Measurements from ENCODE around the gene SYT13. TPM values are rescaled to one million over a fixed set of nuclear protein-coding genes. Genes with fewer than 3 reads are reported as not detected.

The SYT13 gene
- total and polyA plus RNA-seq, 8 donors = 1.3 to 33.3 (median 2.2) TPM; not detected in 1

DNA sequence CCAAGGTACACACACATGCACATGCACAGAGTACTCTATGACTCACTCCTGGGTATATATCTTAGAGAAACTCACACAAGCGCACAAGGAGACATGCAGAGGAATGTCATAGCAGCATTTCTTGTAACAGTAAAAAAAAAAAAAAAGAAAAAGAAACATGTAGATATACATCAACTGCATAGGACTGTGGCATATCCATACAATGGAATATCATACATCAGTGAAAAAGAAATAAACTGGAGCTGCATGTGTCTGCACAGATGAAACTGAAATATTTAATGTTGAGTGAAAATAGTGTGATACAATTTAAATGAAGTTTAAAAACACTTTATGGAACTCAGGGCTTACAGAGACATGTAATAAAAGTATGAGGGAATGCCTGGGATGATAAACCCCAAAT, 46.4 kb downstream of the SYT13 start:
- peaks cover 0 to 6% (median 0%) of the 10 kb centered on the region in 4 donors for H3K4me1 ChIP-seq
- no peak overlapping the region for H3K4me3 ChIP-seq
- intact Hi-C loops (cut with DNase I; ENCODE audit: low total_unique reads) = no loop called here
- WGBS, 5 donors = 84 to 100% (median 96%) methylated on average over 1 of the region's 1 CpG
- DNase-seq = no peak
- H3K9me3 ChIP-seq = peaks cover 0 to 7% (median 0%) of the 10 kb centered on the region in 4 donors
- no peak for TF ChIP-seq POLR2AphosphoS5 (IDR thresholded peaks at IDR 0.05)
- TF ChIP-seq, protein P1, sequence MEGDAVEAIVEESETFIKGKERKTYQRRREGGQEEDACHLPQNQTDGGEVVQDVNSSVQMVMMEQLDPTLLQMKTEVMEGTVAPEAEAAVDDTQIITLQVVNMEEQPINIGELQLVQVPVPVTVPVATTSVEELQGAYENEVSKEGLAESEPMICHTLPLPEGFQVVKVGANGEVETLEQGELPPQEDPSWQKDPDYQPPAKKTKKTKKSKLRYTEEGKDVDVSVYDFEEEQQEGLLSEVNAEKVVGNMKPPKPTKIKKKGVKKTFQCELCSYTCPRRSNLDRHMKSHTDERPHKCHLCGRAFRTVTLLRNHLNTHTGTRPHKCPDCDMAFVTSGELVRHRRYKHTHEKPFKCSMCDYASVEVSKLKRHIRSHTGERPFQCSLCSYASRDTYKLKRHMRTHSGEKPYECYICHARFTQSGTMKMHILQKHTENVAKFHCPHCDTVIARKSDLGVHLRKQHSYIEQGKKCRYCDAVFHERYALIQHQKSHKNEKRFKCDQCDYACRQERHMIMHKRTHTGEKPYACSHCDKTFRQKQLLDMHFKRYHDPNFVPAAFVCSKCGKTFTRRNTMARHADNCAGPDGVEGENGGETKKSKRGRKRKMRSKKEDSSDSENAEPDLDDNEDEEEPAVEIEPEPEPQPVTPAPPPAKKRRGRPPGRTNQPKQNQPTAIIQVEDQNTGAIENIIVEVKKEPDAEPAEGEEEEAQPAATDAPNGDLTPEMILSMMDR (IDR thresholded peaks at IDR 0.05) = no peak
- no peak for TF ChIP-seq POLR2A (IDR thresholded peaks at IDR 0.05)
- TF ChIP-seq EP300 (IDR thresholded peaks at IDR 0.05) = no peak
- no peaks in the 10 kb centered on the region for H3K36me3 ChIP-seq
- H3K27ac ChIP-seq = no peak overlapping the region
- peaks cover 0 to 9% (median 0%) of the 10 kb centered on the region in 3 donors for H3K27me3 ChIP-seq

- H3K36me3 ChIP-seq = no peaks in the 10 kb centered on the region
- peak in 1 of 2 donors; percentile 40 for DNase-seq
- peak overlapping the region in 1 of 5 donors; percentile 36 for H3K27ac ChIP-seq
- H3K9me3 ChIP-seq = peaks cover 0 to 7% (median 0%) of the 10 kb centered on the region in 4 donors
- WGBS, 5 donors = 65 to 84% (median 78%) methylated on average over 3 of the region's 3 CpGs
- TF ChIP-seq EP300 (IDR thresholded peaks at IDR 0.05) (no peak), POLR2A (IDR thresholded peaks at IDR 0.05) (no peak), POLR2AphosphoS5 (IDR thresholded peaks at IDR 0.05) (no peak)
- TF ChIP-seq, protein P1 (IDR thresholded peaks at IDR 0.05) = no peak
- H3K27me3 ChIP-seq = peaks cover 0 to 9% (median 0%) of the 10 kb centered on the region in 3 donors
- peaks cover 0 to 6% (median 0%) of the 10 kb centered on the region in 4 donors for H3K4me1 ChIP-seq
- intact Hi-C loops (cut with DNase I; ENCODE audit: low total_unique reads) = no loop called here
- H3K4me3 ChIP-seq = no peak overlapping the region
Observed at GRCh38 chr11:45238724-45239123, 47.4 kb downstream of the SYT13 start.

DNA sequence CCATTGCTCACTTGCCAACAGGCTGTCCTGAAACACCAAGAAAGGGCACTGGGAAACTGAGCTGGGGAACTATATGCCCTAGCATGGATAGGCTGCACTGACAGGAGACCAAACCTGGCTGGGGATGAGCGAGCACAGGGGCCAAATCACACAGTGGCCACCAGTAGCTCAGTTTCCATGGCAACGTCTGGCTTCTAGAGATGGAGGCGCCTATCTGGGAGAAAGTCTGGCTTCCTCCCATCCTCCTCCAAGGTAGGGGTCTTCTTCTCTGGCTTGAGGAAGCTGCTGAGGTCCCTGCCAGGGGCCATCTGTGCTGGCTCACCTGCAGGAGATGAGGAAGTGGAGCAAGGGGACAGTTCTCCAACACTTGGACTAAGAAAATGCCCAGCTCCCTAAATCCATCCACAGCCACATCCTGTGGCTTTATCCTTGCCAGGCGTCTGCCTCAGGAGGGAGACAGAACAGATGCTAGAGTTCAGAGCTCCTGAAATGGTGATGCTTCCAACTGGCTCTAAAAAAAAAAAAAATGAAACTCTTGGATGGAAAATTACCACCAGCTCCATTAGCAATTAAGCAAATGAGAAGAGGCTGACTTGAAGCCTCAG, 48.3 kb downstream of the SYT13 start:
- WGBS, 5 donors = 43 to 56% (median 51%) methylated on average over 4 of the region's 4 CpGs
- Histone ChIP-seq H3K36me3 (no peaks in the 10 kb centered on the region), H3K27ac (no peak overlapping the region), H3K4me3 (no peak overlapping the region), H3K27me3 (peaks cover 0 to 9% (median 0%) of the 10 kb centered on the region in 3 donors), H3K9me3 (peaks cover 0 to 7% (median 0%) of the 10 kb centered on the region in 4 donors), H3K4me1 (peaks cover 0 to 14% (median 0%) of the 10 kb centered on the region in 4 donors)
- no peak for TF ChIP-seq EP300 (IDR thresholded peaks at IDR 0.05)
- TF ChIP-seq POLR2AphosphoS5 (IDR thresholded peaks at IDR 0.05) = no peak
- TF ChIP-seq, protein P1 (IDR thresholded peaks at IDR 0.05) = no peak
- TF ChIP-seq POLR2A (IDR thresholded peaks at IDR 0.05) = no peak
- DNase-seq = peak in 1 of 2 donors; percentile 32
- intact Hi-C loops (cut with DNase I; ENCODE audit: low total_unique reads) = no loop called here

DNA sequence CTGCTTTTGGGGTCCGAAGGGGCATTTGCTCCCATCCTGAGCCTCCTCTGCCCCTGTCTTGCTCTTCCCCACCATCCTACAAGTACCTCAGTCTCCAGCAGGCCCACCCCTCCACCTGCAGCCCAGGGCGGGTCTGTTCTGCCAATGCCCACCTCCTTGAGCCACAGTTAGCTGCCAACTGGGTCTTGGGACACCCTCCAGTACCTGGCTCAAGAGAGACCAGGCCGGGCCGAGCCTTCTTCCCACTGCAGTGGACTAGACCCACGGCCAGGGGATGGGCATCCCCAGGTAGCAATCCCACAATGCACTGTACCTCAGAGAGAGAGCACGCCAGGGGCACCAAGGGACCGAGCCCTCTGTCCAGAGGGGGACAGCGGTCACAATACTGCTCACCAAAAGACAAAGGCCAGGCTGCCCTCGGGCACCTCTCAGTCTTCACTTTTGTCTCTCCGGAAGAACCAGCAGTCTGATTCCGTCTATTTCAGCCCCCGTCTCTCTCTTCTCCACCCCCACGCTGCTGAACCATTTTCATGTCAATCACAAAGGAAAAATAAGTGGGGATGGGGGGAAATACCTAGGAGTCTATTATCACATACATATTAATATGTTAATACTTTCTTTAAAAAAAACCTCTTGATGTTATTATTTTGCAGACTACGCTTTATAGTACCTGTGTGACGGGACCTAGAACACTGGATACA, 51.7 kb downstream of the SYT13 start:
- H3K9me3 ChIP-seq = peaks cover 0 to 3% (median 0%) of the 10 kb centered on the region in 4 donors
- H3K4me3 ChIP-seq = no peak overlapping the region
- 91 to 94% (median 93%) methylated on average over 15 of the region's 15 CpGs for WGBS, 5 donors
- intact Hi-C loops (cut with DNase I; ENCODE audit: low total_unique reads) = no loop called here
- no peak overlapping the region for H3K27ac ChIP-seq
- H3K4me1 ChIP-seq = peaks cover 0 to 14% (median 0%) of the 10 kb centered on the region in 4 donors
- TF ChIP-seq, protein P1 (IDR thresholded peaks at IDR 0.05) = no peak
- TF ChIP-seq POLR2A (IDR thresholded peaks at IDR 0.05) (no peak), EP300 (IDR thresholded peaks at IDR 0.05) (no peak), POLR2AphosphoS5 (IDR thresholded peaks at IDR 0.05) (no peak)
- H3K36me3 ChIP-seq = peaks cover 0 to 6% (median 0%) of the 10 kb centered on the region in 4 donors
- DNase-seq = no peak
- peaks cover 0 to 9% (median 0%) of the 10 kb centered on the region in 3 donors for H3K27me3 ChIP-seq
